Superior temporal gyrus (tissue), 1 donor: ENCODE measurements around the gene ELMO1.

Experiments used
- DNase-seq: peaks from one replicate; pipeline ENCODE4 v3.0.0-alpha.2; 2016; ENCODE audit errors: extremely low spot score

ELMO1 gene

DNA sequence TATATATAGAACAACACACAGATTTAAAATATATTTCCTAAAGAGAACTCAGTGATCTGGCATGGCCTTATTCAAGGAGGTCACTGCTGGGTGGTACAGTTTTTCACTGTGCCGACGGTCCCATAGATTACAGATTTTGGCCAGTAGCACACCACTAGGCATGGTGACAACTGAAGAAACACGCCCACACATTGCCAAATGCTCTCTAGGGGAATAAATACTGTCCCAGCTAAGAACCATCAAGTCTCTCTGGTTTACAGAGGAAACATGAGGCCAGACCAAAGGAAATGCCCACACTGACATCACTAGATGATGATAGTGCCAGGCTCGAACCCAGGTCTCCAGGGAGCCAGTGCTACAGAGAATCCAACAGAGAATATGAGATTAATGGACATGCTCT, 316.8 kb downstream of the ELMO1 start:
- DNase-seq = no peak

DNA sequence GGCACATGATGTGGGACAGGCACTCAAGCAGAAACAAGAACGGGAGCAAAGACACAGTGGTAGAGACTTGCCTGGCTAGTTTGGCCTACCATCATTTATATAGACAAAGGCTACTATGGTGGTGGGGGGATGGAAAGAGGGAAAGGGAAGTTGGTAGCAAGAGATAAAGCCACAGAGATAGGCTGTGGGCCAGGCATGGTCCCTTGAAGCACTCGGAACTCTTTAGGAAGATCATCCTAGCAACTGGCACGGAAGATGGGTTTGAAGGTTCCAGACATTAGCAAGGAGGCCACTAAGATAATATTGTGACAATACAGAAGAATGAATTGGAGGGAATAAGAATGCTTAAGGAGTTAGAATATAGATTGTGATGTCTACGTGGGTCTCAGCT, 319.6 kb downstream of the ELMO1 start:
- DNase-seq = no peak

DNA sequence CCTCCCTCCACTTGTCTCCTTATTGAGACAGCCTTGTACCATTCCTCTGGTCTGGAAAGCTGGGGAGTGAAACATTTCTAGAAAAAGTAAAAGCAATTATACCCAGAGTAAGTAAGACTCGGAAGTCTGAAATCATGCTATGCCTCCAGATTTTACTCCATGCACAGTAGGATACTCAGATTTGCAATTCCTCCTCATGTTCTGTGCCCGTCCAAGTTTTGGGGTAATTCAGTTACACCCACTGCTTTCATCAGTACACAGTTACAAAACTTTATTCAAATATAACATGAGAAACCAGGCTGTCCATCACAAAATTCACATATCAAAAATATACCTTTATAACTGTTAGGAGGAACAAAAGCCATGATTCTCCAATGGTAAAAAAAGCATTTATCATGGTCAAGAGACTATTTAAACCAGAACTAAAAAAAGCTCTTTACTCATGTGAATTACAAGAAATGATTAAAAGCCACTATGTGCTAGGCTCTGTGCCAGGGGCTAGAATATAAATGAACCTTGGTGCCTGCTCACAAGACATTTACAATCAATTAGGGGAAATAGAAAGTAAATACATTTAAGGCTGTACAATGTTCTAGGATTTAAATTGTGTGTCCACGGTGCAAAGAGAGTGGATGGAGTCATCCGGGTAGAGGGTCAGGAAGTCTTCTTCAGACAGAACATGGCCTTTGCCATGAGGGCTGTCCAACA, 320.2 kb downstream of the ELMO1 start:
- no peak for DNase-seq

DNA sequence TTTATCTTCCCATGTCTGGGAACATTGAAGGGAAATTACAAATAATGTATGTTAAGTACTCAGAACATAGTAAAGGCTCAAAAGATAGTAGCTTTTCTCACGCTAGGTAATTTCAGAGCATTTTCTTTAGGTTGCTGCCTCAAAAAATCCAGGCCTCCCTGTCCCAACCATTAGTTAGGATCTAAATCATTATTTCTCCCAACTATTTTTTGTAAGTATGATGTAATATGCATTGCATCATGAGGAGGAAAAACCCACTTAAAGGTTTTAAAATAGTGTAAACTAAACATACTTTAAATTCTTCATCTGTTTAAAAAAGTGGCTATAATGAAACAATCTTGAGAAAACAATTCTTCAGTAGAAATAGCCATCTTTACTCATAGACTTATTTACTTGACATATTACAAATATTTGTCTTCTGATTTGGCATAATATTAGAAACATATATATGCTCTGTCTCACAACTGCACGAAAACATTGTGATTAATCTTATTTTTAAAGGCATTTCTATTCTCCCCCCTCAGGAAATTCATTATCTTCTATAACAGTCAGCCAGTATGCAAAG, 329.3 kb downstream of the ELMO1 start:
- no peak for DNase-seq

DNA sequence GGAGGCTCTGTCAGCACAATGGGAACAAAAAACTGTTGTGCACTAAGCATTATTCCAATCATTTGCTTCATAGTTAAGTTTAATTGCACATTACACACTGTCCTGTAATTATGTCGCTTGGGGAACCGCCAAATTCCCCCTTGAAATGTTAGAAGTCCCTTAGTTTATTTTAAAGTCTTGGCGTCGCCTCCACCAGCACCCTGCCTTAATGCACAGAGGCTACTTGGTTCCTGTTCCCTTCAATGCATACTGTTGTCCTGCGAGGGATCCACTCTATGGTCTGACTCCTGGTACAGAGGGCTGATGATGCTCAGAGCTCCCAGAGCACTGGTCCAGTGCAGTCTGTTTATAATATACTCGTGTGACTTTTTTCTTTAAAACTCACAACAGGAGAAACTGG, 330.7 kb downstream of the ELMO1 start:
- peak; percentile 37 for DNase-seq

DNA sequence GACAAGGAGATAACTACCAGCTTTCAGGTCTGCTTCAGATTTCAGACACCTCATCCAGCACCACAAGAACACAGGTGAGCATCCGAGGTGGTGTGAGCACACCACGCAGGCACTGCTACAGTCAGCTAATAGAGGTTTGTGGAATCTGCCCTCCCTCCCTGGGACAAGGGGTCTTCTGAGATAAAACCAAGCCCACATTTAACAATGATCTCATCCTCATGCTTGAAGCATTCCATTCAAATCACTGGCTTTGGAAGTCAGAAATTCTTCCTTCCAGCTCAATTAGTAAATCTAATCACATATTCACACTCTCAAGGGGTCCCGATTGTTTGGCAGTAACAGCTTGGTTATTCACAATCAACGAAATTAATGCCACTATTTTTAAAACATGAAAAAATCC, 331.4 kb downstream of the ELMO1 start:
- DNase-seq = no peak

DNA sequence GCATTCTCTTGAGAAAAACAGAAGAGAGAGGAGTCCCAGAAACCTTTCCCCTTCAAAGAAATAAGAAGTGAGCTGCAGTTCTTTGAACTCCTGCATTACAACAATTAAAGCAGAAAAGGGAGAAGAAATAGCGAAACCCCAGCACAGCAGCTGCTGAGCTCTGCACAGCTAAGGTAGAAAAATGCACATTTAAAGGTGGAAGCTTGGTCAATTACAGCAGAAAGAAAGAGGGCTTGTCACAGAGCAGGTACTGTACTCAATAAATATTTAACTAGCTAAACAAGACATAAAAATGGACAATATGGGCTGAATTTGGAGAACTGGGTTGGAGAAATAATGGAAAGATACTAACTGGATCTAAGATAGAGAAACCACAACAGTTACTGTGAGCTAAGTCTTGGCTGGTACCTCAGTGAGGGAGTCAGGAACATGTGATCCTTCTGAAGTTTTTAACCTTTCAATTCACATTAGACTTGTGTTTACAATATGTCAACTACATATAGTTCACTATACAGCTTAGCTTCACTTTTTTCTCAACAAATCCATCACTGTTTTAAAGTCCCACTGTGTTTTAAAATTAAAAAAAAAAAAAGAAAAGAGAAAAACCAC, 332.5 kb downstream of the ELMO1 start:
- DNase-seq = no peak

DNA sequence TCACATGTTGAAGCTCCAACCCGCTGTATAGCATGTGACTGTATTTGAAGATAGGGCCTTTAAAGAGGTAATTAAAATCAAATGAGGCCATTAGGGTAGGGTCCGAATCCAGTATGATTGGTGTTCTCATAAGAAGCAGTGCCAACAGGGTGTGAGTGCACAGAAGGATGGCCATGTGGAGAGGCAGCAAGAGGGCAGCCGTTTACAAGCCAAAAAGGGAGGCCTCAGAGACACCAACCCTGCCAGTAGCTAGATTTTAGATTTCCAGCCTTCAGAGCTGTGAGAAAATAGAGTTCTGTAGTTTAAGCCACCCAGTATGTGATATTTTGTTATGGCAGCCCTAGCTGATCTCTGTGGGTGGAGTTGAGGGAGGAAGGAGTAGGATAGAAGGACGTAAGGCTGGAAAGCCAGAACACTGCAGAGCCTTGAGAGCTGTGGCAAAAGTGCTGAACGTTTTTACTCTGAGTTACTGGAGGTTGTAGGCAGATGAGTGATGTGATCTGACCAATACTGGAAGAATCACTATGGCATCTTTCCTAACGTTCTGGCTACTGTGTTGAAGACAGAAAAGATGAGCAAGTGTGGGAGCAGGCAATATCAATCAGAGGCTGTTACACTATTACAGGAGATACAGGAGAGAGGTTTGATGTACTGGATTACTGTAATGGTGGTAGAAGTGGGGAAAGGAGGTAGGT, 334.9 kb downstream of the ELMO1 start:
- no peak for DNase-seq

DNA sequence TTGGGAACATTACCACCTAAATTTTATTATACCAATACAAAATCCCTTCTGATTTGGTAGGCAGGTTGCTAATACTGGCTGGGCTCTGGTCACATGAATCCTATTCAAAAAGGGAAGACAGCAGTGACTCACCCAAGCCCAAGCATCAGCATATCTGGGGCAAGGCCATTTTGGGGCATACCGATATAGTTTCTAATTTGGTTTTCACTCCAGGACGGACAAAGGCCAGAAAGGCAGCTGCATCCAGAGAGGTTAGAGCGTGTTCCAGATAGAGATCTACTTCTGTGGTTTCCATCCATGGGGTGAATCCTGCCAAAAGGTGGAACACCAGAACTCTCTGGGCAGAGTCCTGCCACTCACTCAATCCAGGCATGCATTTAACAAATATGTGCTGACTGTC, 335.8 kb downstream of the ELMO1 start:
- DNase-seq = no peak

DNA sequence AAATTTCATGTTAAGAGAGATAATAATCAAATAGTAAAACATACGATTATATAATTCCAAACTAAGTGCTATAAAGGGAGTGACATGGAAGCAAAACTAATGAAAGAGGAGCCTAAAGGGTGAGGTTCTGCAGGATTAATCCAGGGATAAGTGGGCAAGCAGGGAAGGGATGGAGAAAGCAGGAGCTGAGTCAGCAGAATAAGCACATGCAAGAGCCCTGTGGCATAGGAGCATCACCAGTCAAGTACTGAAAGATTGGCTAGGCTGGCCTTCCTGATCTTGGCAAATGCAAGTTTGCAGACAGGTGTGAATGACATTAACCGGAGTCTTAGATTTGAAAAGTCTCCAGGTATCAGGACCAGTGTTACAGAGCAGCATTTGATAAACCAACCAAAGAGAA, 336.4 kb downstream of the ELMO1 start:
- DNase-seq = no peak

DNA sequence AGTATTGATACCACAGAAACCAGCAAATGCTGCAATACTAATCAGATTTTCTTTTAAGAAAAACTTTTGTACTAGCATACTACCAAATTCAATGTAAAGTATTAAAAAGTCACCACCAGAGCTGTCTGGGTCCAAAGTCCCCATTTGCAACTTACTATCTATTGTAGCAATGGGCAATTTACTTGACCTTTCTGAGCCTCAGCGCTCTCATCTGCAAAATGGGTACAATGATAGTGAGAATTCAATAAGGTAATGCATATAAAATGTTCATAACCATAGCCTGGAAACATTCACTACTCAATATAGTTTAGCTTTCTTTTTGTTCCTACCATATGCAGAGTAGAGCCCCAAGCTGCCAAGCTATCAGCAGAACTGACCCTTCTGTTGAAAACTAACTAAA, 337.2 kb downstream of the ELMO1 start:
- DNase-seq = no peak

DNA sequence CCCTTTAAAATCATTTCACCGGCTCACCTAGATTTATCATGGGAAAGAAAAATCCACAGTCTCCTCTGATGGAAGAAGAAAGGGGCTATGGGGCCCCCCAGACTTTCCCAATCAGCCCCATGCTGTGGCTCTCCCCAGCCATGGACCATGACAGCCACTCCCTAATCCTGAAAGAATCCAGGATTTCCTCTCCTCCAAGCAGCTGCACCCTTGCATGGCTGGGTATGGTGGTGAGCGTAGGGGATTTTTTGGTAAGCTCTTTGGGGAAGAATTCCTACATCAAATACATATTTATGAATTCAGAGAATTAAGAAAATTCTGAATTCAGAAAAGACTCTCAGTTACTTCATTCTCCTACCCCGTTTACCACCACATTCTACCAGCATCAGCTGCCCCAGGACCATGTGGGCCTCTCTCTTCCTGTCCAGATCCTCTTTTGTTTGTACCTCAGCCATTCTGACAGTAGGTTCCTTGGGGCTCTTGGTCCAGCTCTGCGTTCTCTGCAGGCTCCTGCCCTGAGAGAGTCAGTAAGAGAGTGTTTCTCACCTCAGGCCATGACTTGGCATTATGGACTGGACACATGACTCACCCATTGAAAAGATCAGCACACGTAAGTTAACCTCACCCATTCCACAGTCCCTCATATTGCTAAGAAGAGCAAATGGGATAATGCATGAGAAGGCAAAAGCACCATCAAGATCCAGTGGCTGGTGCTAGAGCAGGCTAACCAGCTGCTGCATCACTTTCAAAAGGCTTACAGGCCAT, 337.8 kb downstream of the ELMO1 start:
- DNase-seq = no peak

DNA sequence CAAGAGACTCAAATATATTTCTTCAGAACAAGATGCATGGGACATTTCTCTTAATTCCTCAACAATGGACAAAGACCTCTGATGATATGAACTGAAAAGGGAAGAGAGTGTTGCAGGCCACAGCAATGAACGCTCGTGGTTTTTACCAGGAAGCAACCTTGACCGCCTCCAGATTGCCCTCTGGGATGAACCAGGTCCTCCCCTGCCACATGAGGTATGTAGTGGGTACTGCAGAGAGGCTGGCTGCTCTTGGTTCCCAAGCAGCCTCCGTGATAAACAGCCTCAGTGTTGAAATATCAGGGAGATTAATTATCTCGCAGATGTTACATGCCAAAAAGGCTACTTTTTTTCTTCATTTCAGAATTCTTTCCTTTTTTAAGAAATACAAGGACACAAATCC, 338.8 kb downstream of the ELMO1 start:
- DNase-seq = no peak

DNA sequence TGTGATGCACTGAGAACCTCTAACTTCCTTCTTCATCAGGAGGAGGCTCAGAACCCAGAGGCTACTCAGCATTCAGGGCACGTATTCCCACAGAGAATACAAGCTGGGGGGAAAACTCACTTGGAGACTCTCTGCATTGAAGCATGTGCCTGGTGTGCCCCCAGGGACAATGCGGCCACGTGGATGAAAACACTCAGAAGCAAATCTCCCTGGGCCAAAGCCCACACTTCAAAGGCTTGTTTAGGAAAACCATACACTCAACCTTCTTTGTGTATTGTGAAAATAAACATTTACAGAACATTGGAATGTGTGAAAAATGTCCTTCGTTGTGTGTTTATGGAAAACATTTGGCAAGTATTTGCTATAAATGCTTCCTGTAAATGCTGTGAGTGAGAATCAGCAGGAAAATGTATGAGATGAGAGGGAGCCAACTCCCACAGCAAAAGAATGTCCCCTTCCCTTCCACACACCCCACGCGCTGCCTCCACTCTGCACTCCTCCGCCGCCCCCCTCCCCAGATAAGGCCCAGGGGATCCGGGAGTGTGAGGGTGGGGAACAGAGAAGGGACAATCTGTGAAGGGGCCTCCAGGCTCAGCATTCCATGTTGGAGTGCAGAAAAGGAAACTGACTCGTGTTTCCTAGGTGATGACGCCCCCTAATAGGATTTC, 339.5 kb downstream of the ELMO1 start:
- DNase-seq = peak; percentile 68

DNA sequence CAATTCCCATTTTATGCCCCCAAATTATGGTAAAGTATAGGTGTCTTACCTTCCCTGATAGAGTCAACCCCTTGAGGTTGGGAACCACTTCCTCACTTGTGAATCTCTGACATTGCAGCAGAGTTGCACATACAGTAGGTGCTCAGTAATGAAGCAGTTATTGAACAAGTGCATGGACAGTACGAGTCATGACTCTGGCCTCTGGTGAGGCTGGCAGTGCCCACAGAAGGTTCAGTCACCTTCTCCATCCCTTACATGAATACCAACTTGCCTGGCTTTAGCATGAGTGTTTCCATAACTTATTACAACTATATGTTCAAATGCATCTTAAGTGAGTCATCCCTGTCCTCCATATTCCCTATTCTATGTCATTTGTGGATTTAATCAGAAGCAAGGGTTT, 340.0 kb downstream of the ELMO1 start:
- DNase-seq = no peak

DNA sequence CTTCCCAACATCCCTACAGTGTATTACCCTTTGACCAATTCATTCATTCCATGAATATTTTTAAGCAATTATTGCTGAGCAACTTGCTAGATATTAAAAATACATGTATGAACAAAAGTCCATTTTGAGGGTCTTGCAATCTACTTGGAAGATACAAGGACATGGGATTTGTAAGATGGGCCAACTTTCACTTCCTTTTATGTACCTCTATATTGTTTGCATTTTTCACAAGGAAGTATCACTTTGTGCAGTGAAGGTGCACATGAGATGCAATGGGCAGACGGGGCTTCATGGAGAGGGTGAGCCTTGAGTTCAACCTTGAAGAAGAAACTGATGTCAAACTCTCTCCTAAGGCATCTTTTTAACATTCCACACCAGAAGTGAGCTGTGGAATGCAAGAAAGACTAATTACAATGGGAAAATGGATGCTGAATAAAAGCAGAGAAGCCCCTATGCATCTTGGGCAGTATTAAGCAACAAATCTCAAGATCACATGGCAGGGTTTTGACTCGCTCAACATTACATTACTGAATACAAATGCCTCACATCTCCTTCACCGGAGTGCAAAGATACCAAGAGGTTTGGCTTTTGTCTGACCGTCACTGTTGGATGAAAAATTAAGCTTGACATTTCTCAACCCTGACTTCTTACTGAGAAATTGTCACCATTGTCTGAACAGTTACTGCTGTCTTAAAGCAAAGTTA, 341.5 kb downstream of the ELMO1 start:
- DNase-seq = no peak

DNA sequence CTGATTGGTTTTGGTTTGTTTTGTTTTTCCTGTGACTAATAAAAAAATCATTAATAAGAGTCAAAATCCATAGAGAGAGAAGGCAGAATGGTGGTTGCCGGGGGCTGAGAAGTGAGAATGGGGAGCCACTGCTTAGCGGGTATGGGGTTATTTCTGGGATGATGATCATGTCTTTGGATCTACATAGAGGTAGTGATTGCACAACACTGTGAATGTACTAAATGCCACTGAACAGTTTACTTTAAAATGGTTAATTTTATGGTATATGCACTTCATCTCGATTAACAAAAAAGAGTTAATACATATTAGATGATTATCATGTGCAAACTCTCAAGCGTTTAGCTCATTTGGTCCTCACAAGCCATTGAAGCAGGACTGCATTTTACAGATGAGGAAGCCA, 342.9 kb downstream of the ELMO1 start:
- DNase-seq = no peak

DNA sequence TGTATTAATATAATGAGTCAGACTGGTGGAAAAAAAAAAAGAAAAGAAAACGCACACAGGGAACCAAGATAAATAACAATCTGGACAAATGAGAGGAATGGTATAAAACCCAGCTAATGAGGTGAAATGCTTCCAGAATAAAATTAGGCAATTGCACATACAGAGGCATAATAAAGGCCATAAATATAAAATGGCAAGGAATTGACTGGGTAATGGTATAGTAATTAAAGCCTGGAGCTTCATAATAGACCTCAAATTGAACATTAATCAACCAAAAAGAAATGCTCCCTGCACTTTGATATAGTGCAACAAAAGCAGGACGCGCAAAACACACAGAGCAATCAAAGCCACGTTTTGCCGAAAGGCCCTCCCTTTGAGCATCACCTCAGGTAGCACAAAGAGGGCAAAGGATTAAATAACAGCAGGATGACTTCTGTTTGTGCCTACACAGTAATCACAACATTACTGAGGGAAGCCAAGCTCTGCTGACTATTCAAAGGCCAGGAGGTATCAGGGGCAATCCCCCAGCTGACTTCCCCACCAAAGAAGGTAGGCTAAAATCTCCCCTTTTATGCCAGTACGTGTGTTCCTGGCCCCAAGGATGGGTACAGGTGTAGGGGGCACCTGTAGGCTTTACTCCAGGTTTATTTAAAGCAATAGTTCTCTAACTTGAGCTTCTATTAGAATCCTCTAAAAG, 343.7 kb downstream of the ELMO1 start:
- no peak for DNase-seq

DNA sequence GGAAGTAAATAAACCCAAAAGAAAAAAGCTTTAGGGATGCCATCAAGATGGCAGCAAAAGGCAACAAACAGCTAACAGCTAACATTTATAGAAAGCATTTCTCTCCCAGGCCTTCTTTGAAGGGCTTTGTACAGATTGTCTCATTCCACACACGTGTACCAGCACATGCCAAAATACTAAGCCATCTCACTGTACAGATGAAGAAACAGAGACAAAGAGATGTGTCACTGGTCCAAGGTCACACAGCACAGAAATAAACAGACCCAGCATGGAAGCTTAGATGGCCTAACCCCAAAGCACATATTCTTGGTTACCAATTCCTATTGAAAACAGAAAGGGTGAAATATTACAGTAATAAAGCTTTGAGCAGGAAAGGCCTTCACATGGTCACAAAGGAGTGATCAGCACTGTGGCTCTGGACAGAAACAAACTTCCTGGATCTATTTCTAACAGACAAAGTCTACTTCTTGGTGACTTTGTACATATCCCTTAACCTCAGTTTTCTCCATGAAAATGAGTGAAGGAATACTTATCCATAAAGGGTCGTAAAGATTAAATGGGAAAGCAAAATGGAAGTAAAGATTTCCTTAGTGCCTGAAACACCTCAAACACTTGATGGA, 346.0 kb downstream of the ELMO1 start:
- DNase-seq = no peak

DNA sequence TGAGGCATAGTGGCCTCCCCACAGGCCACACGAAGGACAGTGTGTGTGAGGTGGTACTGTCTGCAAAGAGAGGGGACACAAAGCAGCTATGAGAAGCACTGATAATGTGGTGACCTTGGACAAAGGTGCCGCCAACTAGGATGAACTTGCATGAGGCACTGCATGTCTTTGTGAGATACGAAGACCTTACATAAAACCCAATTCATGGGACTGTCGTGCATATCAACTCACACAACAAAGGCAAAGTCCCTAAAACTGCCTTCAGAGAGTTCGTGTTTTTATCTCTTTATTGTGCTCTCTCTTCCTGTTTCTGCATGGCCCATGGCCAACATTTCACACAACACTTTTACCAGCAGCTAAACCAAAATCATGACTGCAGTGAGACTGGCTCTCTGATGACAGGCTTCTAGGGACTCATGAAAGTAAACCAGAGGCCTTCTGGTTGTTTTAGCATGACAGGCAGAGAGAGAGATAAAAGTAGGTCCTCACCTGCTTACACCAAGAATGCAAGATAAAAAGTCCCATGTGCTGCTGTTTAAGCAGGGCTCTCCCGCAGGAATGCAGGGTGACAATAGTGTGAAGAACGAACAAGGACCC, 347.8 kb downstream of the ELMO1 start:
- no peak for DNase-seq
